Smooth muscle cell (in vitro differentiated cells): ENCODE data around the gene VCY. TPM values are rescaled to one million over a fixed set of nuclear protein-coding genes. Genes with fewer than 3 reads are reported as not detected.
"Not testable (repeated sequence)": the region's sequence is repeated elsewhere in the genome, so short reads cannot be mapped to it uniquely, and the experiment has no call there.

Experiments used
- DNase-seq: peaks from one replicate; lab custom pipeline; 2025; ENCODE audit not compliant: unreplicated experiment; lab: John Stamatoyannopoulos, UW
- H2AFZ ChIP-seq: fragments of 200-600 bp; sonication (generic); 2 replicates; pipeline ENCODE4 v1.6.0; 2016; ENCODE audit warnings: antibody characterized with exemption, low read depth, mild to moderate bottlenecking
- H3F3A ChIP-seq: fragments of 200-600 bp; sonication (generic); 2 replicates; pipeline ENCODE4 v1.6.0; 2017; ENCODE audit warnings: antibody characterized with exemption, low read depth
- H3K27ac ChIP-seq: fragments of 200-600 bp; sonication (generic); 2 replicates; pipeline ENCODE4 v1.5.1; 2016; ENCODE audit warnings: low read depth, mild to moderate bottlenecking
- H3K27me3 ChIP-seq: fragments of 200-600 bp; sonication (generic); 2 replicates; pipeline ENCODE4 v1.6.1; 2016; ENCODE audit warnings: low read depth, mild to moderate bottlenecking
- H3K36me3 ChIP-seq: fragments of 200-600 bp; sonication (generic); 2 replicates; pipeline ENCODE4 v1.5.1; 2016; ENCODE audit warnings: low read depth
- H3K4me1 ChIP-seq: fragments of 200-600 bp; sonication (generic); 2 replicates; pipeline ENCODE4 v1.5.1; 2016; ENCODE audit warnings: low read depth
- H3K4me2 ChIP-seq: fragments of 200-600 bp; sonication (generic); 2 replicates; pipeline ENCODE4 v1.6.0; 2016; ENCODE audit warnings: mild to moderate bottlenecking
- H3K4me3 ChIP-seq: fragments of 200-600 bp; sonication (generic); 2 replicates; pipeline ENCODE4 v1.5.1; 2016; ENCODE audit warnings: mild to moderate bottlenecking
- H3K79me2 ChIP-seq: fragments of 200-600 bp; sonication (generic); 2 replicates; pipeline ENCODE4 v1.6.0; 2016; ENCODE audit warnings: low read depth, mild to moderate bottlenecking
- H3K9ac ChIP-seq: fragments of 200-600 bp; sonication (generic); 2 replicates; pipeline ENCODE4 v1.6.0; 2016; ENCODE audit warnings: low read depth
- H3K9me3 ChIP-seq: fragments of 200-600 bp; sonication (generic); replicated peaks from 2 replicates; pipeline ENCODE4 v1.5.1; 2016; ENCODE audit warnings: low read depth
- H4K20me1 ChIP-seq: fragments of 200-600 bp; sonication (generic); 2 replicates; pipeline ENCODE4 v1.6.0; 2016; ENCODE audit warnings: low read depth
- WGBS: methylation state at CpG from one replicate; pipeline ENCODE4 v1.1.7; 2016; ENCODE audit warnings: low lambda C conversion rate; 5-methylcytosine and 5-hydroxymethylcytosine counted together
- polyA plus RNA-seq: library from polyadenylated mRNA; unstranded; fragments of >200 nt; fragmentation: Nextera tagmentation; extraction: Ambion mirVana; gene quantifications from 2 replicates; pipeline ENCODE4 v1.2.1, GENCODE V29; 2016
- total RNA-seq: library from RNA; depleted of rRNA; stranded (reverse); fragments of >200 nt; gene quantifications from 2 replicates; pipeline ENCODE4 v1.2.3, GENCODE V29; 2014

VCY gene
- total RNA-seq: not detected in 2 replicates
- not detected in 2 replicates for polyA plus RNA-seq

DNA sequence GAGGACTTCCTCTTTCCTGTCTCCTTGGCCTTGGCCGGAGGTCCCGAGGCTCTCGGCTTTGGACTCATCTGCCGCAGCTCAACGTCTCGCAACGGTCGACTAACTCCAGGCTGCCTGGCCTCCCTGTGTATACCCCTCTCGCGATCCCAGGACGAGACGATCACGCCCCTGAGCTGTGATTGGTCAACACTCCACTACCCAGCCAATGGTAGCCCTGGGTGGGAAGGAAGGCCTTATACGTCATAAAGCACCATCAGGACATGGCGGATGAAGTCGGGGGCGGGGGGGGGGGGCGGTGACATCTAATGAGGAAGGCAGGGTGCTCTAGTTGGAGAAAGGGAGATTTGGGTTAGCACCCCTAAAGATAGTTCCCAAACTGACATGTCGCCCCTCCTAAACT lies at the start of gene VCY:
VCY (minus strand) TSS at position 101 of the 400 bp plus-strand sequence; CDS start at position 68, 33 bp downstream.
- not testable (repeated sequence) for H3K79me2 ChIP-seq, H3K27ac ChIP-seq, H2AFZ ChIP-seq, H3F3A ChIP-seq, H3K4me3 ChIP-seq, DNase-seq, H4K20me1 ChIP-seq, H3K9ac ChIP-seq, H3K36me3 ChIP-seq, H3K9me3 ChIP-seq, H3K4me2 ChIP-seq, H3K4me1 ChIP-seq, H3K27me3 ChIP-seq
- no CpG with 5 or more reads among the region's 19 CpGs for WGBS

DNA sequence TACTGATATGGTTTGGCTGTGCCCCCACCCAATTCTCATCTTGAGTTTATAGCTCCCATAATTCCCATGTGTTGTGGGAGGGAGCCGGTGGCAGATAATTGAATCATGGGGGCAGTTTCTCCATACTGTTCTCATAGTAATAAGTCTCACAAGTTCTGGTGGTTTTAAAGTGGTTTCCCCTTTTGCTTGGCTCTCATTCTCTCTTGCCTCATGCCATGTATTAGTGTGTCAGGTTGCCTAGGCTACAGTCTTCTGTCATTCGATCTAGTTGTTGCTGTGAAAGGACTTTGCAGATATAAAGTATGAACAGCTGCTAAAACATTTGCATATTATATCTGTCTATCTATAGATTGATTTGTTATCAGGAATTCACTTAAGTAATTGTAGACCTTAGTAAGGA lies 44.1 kb upstream of the VCY start:
- not testable (repeated sequence) for H3K4me1 ChIP-seq, H3K27me3 ChIP-seq, DNase-seq, H3K4me3 ChIP-seq, H3K79me2 ChIP-seq, H3K9me3 ChIP-seq, H4K20me1 ChIP-seq, H3K9ac ChIP-seq, H2AFZ ChIP-seq, H3K27ac ChIP-seq, H3K36me3 ChIP-seq, H3F3A ChIP-seq, H3K4me2 ChIP-seq
- WGBS: no CpG with 5 or more reads among the region's 2 CpGs

DNA sequence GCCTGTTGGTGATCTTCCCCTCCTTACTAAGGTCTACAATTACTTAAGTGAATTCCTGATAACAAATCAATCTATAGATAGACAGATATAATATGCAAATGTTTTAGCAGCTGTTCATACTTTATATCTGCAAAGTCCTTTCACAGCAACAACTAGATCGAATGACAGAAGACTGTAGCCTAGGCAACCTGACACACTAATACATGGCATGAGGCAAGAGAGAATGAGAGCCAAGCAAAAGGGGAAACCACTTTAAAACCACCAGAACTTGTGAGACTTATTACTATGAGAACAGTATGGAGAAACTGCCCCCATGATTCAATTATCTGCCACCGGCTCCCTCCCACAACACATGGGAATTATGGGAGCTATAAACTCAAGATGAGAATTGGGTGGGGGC lies 25.6 kb upstream of the VCY start:
- not testable (repeated sequence) for H3K27ac ChIP-seq, H3K79me2 ChIP-seq, DNase-seq, H2AFZ ChIP-seq, H3F3A ChIP-seq, H3K4me2 ChIP-seq, H3K4me3 ChIP-seq, H3K4me1 ChIP-seq, H3K36me3 ChIP-seq, H4K20me1 ChIP-seq, H3K27me3 ChIP-seq, H3K9ac ChIP-seq, H3K9me3 ChIP-seq
- WGBS: no CpG with 5 or more reads among the region's 2 CpGs

DNA sequence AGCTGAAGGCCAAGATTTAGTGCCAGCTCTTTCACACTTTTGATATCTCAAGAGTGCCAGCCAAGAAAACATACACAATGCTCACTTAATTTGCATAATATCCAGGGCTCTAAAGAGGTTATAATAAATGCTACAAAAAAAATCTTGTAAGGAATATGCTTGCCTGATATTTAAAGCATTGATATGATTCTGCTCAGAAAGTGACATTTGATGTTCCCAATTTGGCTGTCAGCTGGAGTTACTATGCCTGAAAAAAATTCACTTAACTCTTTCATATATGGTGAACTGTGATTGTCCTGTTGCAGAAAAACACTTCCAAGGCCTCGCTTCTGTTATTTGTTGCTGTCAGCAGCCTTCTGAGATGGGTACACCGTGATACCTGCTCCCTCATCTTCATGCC lies 43.9 kb downstream of the VCY start:
- not testable (repeated sequence) for H3K27ac ChIP-seq, H3F3A ChIP-seq, H3K4me2 ChIP-seq, H3K9me3 ChIP-seq, DNase-seq, H4K20me1 ChIP-seq, H3K9ac ChIP-seq, H3K27me3 ChIP-seq, H2AFZ ChIP-seq, H3K4me1 ChIP-seq, H3K4me3 ChIP-seq, H3K36me3 ChIP-seq, H3K79me2 ChIP-seq
- WGBS: no CpG with 5 or more reads among the region's 2 CpGs

Other genes with a start within 250 kb of the VCY start
- not detected in 2 replicates for gene VCY1B, start 69.8 kb upstream of the VCY start, total RNA-seq
- gene VCY1B, start 69.8 kb upstream of the VCY start, polyA plus RNA-seq: not detected in 2 replicates